Adipocyte (in vitro differentiated cells): ENCODE measurements around the gene FBXL4.
A peak's percentile ranks its signal among the peaks of the same experiment; 100 is the strongest.

Experiments used
- DNase-seq: peaks from one replicate; pipeline ENCODE4 v3.0.0-alpha.2; 2015; ENCODE audit warnings: low read depth
- H3K27me3 ChIP-seq: replicated peaks from 2 replicates; pipeline ENCODE4 v1.7.0; 2013; ENCODE audit warnings: mild to moderate bottlenecking, low read length, moderate library complexity; ENCODE audit not compliant: control insufficient read depth, insufficient read depth
- H3K36me3 ChIP-seq: 2 replicates; pipeline ENCODE4 v1.7.0; 2013; ENCODE audit warnings: low read length, mild to moderate bottlenecking, moderate library complexity; ENCODE audit not compliant: control insufficient read depth, insufficient read depth, severe bottlenecking
- H3K4me1 ChIP-seq: 2 replicates; pipeline ENCODE4 v1.7.0; 2013; ENCODE audit warnings: mild to moderate bottlenecking, low read length, moderate library complexity; ENCODE audit not compliant: control insufficient read depth, insufficient read depth
- H3K4me3 ChIP-seq: 2 replicates; pipeline ENCODE4 v1.7.0; 2013; ENCODE audit warnings: mild to moderate bottlenecking, low read length, moderate library complexity
- H3K9ac ChIP-seq: 2 replicates; pipeline ENCODE4 v1.7.0; 2013; ENCODE audit warnings: mild to moderate bottlenecking, low read length, moderate library complexity
- H3K9me3 ChIP-seq: 2 replicates; pipeline ENCODE4 v1.7.0; 2013; ENCODE audit warnings: mild to moderate bottlenecking, low read length, moderate library complexity; ENCODE audit not compliant: control insufficient read depth

Gene FBXL4

GRCh38 chr6:98836962-98837944 is 110.5 kb downstream of the FBXL4 start:
- DNase-seq: no peak
- Histone ChIP-seq H3K9me3 (no peaks in the 10 kb centered on the region), H3K36me3 (no peaks in the 10 kb centered on the region), H3K9ac (no peak overlapping the region), H3K4me1 (peaks cover 17% of the 10 kb centered on the region), H3K4me3 (no peak overlapping the region), H3K27me3 (peaks cover 72% of the 10 kb centered on the region)

GRCh38 chr6:98836025-98836961 is 111.5 kb downstream of the FBXL4 start:
- Histone ChIP-seq H3K4me3 (no peak overlapping the region), H3K9ac (no peak overlapping the region), H3K36me3 (no peaks in the 10 kb centered on the region), H3K4me1 (peaks cover 20% of the 10 kb centered on the region), H3K9me3 (no peaks in the 10 kb centered on the region), H3K27me3 (peaks cover 72% of the 10 kb centered on the region)
- DNase-seq: no peak

- no peaks in the 10 kb centered on the region for H3K36me3 ChIP-seq
- no peak overlapping the region for H3K4me3 ChIP-seq
- H3K27me3 ChIP-seq: peaks cover 72% of the 10 kb centered on the region
- H3K4me1 ChIP-seq: peaks cover 20% of the 10 kb centered on the region
- no peak overlapping the region for H3K9ac ChIP-seq
- no peaks in the 10 kb centered on the region for H3K9me3 ChIP-seq
- DNase-seq: no peak
These were observed 112.4 kb downstream of the FBXL4 start for GRCh38 chr6:98835149-98836024.

GRCh38 chr6:98834060-98835031 is 113.4 kb downstream of the FBXL4 start, which contains the start of gene POU3F2:
Gene POU3F2, plus strand, starts transcription at chr6:98834574. Its CDS starts 300 bp downstream, at chr6:98834874.
- no peak within 1 kb of the TSS for H3K9ac ChIP-seq
- H3K36me3 ChIP-seq: no peaks in the 10 kb centered on the region
- no peaks in the 10 kb centered on the region for H3K9me3 ChIP-seq
- H3K4me3 ChIP-seq: peak within 1 kb of the TSS; percentile 73
- peaks cover 71% of the 10 kb centered on the region for H3K27me3 ChIP-seq
- peak; percentile 66 for DNase-seq
- peaks cover 20% of the 10 kb centered on the region for H3K4me1 ChIP-seq

GRCh38 chr6:98833307-98834059 is 114.3 kb downstream of the FBXL4 start:
- Histone ChIP-seq H3K27me3 (peaks cover 70% of the 10 kb centered on the region), H3K4me1 (peaks cover 20% of the 10 kb centered on the region), H3K4me3 (peak overlapping the region; percentile 73), H3K9me3 (no peaks in the 10 kb centered on the region), H3K9ac (no peak overlapping the region), H3K36me3 (no peaks in the 10 kb centered on the region)
- DNase-seq: peak; percentile 42

GRCh38 chr6:98833057-98833306 is 114.8 kb downstream of the FBXL4 start:
- Histone ChIP-seq H3K9ac (no peak overlapping the region), H3K4me3 (peak overlapping the region; percentile 73), H3K9me3 (no peaks in the 10 kb centered on the region), H3K4me1 (peaks cover 20% of the 10 kb centered on the region), H3K27me3 (peaks cover 70% of the 10 kb centered on the region), H3K36me3 (no peaks in the 10 kb centered on the region)
- peak; percentile 38 for DNase-seq

GRCh38 chr6:98832284-98833056 is 115.3 kb downstream of the FBXL4 start:
- Histone ChIP-seq H3K4me3 (peak overlapping the region; percentile 73), H3K4me1 (peaks cover 20% of the 10 kb centered on the region), H3K36me3 (no peaks in the 10 kb centered on the region), H3K9ac (no peak overlapping the region), H3K9me3 (no peaks in the 10 kb centered on the region), H3K27me3 (peaks cover 68% of the 10 kb centered on the region)
- DNase-seq: peak; percentile 54

GRCh38 chr6:98831959-98832283 is 115.8 kb downstream of the FBXL4 start:
- Histone ChIP-seq H3K4me1 (peaks cover 20% of the 10 kb centered on the region), H3K4me3 (peak overlapping the region; percentile 73), H3K9me3 (no peaks in the 10 kb centered on the region), H3K36me3 (no peaks in the 10 kb centered on the region), H3K9ac (no peak overlapping the region), H3K27me3 (peaks cover 68% of the 10 kb centered on the region)
- DNase-seq: no peak
